SKM-1 (cell line): ENCODE measurements around the gene SLC10A1.
"Not testable (repeated sequence)": the region's sequence is repeated elsewhere in the genome, so short reads cannot be mapped to it uniquely, and the experiment has no call there.

Source experiments
- DNase-seq: peaks from one replicate; lab custom pipeline; 2025; ENCODE audit not compliant: unreplicated experiment; lab: John Stamatoyannopoulos, UW

SLC10A1 gene

DNA sequence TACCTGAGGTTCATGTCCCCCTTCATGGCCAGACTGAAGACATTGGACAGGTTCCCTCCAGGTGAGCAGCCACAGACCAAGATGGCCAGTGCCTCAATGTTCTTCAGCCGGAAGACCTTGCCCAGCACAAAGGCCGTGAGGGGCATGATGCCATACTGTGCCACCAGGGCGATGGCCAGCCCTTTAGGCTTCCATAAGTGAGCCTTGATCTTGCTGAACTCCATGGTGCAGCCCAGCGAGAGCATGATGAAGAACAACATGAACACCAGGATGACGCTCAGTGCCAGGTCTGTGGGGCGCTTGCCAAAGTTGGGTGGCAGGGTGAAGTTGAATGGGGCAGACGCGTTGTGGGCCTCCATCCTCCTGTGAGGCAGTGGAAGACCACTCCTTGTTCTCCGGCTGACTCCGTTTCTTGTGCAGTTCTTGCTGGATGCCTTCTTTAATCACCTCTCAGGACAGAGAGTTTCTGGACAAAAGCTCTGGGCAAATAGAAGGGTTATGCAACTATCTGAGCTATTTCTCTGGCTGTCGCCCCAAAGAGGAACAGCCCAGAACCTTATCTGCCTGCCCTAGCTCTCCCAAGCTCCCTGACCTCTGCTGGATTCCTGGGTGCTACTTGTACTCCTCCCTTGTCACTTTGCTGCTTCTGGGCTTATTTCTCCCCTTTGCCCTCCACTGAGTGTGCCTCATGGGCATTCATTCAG is at the start of gene SLC10A1:
TSS of gene SLC10A1 (minus strand) at position 445 of the 704 bp plus-strand sequence. CDS start at position 359, 86 bp downstream.
- DNase-seq, result no peak

DNA sequence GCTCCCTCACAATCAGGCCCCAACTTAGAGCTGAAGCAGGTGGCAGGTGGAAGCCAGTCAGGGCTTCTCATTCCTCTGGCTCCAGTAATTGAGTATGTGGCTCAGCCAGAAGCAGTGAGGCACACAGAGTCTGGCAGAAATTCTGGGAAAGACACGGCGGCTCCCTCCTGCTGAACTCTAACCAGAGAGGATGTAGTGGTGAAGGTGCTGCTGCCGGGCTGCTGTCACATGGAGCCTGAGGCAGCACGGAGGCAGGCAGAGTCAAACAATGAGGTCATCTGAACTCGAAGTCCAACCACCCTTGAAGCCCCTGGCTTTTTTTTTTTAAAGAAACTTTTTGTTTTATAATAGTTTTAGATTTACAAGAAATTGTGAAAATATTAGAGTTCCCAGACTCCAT is 48.7 kb upstream of the SLC10A1 start:
- no peak for DNase-seq

GRCh38 chr14:69845050-69845581 is 48.1 kb upstream of the SLC10A1 start:
- DNase-seq, result no peak

DNA sequence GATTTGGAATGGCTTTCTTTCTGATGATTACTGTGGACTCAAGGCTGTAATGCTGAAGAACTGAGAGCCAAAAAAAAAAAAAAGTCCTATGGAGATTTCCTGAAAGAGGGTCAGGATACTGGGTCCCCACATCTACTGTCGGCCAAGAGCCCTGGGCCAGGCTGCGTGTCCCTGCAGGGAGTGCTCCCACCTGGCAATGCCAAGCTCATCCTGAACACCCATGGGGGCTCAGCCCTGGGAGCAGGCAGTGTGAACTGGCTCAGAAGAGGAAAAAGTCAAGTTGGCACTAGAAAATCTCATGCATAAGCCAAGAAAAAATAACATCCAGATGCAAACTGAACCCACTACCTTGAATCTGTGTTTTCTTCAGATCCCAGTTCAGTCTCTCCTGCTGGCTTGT is 47.1 kb upstream of the SLC10A1 start:
- no peak for DNase-seq

DNA sequence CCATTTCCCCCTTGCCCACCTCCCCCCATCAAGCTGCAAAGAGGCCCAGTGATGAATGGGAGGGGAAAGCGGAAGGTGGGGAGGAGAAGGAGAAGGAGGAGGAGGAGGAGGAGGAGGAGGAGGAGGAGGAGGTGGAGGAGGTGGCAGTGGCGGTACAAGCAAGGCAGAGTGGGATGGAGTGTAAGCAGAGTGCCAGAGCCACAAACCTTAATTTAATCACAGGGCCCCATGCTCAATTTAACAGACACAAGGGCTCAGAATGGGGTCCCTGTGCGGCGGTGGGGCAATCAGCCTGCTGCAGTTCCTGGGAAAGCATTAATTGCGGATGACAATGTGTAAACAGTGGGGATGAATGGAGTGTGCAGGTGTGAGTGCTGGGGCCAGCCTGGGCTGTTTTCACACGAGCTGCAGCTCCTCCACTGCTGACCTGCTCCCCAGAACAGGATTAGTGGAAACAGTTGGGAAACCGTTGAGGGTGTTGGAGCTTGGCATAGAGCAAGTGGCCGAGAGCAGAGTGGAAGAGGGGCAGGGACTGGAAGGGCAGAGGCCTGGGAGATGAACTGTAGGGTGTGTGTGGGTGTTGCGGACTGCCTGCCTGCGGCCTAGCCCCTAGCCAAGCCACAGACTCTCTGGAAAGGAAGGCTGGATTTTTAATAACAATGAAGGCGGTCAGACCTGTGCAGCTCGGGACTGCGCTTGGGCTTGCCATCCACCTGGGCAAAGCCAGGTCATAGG is 45.8 kb upstream of the SLC10A1 start:
- no peak for DNase-seq

GRCh38 chr14:69841656-69842055 is 44.6 kb upstream of the SLC10A1 start:
- no peak for DNase-seq

DNA sequence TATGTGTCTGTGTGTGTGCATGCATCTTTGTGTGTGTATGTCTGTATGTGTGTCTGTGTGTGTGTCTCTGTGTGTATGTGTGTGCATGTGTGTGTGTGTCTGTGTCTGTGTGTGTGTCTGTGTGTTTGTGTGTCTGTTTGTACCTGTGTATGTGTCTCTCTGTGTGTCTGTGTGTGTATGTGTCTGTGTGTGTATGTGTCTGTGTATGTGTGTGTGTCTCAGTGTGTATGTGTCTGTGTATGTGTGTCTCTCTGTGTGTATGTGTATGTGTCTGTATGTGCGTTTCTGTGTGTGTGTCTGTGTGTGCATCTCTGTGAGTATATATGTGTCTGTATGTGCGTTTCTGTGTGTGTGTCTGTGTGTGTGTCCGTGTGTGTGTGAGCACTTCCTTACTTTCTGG is 42.6 kb upstream of the SLC10A1 start:
- DNase-seq, result no peak

DNA sequence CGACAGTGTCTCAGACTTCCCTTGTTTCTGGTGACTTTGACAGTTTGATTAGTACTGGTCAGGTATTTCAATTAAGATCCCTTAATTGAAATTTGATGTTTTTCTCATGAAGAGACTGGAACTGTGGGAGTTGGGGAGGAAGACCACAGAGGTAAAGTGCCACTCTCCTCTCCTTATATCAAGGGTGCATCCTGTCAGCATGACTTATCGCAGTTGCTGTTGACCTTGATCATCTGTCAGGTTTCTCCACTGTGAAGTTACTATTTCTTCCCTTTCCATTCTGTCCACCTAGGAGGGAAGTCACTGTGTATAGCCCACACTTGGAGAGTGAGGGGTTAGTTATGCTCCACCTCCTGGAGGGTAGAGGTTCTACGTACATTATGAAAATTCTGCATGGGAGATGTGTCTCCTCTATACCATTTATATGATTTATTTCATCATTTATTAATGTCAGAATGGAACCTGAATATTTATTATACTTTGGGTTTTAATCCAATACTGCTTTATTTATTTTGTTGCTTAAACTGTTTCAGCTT is 41.9 kb upstream of the SLC10A1 start:
- DNase-seq, result no peak

DNA sequence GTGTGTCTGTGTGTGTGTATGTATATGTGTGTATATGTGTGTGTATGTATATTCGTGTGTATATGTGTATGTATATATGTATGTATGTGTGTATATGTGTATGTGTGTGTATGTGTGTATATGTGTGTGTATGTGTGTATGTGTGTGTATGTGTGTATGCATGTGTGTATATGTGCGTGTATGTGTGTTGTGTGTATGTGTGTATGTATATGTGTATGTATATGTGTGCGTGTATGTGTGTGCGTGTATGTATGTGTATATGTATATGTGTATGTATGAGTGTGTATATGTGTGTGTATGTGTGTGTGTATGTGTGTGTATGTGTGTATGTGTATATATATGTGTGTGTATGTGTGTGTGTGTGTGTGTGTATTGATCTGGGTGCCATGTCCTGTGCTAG is 31.8 kb upstream of the SLC10A1 start:
- DNase-seq, result no peak

- DNase-seq, result no peak
Measured at GRCh38 chr14:69828354-69828753, 31.3 kb upstream of the SLC10A1 start.

- no peak for DNase-seq
Measured at GRCh38 chr14:69827560-69827959, 30.5 kb upstream of the SLC10A1 start.

DNA sequence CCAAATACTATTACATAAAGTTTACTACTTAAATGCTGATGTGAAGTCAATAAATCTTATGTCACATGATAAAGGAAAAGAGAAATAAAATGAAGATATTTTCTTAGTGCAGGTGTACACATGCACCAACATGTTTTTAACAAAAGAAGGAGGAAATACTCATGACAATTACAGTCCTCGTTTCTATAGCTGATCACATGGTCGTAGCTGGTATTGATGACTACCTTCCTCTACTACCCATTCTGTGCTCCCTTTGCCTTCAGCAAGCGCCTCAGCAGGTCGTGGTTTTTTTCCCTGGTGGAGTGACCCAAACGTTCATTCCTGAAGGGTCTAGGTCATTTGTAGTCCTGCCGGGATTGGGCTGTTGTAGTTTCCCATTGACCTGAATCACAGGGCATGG is 25.4 kb upstream of the SLC10A1 start:
- DNase-seq, result no peak

DNA sequence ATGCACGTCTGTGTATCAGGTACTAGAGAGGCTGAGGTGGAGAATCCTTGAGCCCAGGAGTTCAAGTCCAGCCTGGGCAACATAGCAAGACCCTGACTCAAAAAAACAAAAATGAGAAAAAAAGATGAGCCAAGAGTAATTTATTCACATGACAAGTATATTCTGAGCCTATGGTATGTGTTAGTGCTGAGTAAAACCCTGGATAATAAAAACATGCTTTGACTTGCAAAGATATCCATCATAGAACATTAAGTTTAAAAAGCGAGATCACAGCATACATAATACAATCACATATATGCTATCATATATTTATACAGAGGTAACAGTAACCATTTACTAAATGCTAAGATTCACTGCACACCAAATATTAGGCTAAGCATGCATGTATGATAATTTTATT is 23.9 kb upstream of the SLC10A1 start:
- no peak for DNase-seq

- no peak for DNase-seq
Measured at GRCh38 chr14:69819607-69820006, 22.6 kb upstream of the SLC10A1 start.

DNA sequence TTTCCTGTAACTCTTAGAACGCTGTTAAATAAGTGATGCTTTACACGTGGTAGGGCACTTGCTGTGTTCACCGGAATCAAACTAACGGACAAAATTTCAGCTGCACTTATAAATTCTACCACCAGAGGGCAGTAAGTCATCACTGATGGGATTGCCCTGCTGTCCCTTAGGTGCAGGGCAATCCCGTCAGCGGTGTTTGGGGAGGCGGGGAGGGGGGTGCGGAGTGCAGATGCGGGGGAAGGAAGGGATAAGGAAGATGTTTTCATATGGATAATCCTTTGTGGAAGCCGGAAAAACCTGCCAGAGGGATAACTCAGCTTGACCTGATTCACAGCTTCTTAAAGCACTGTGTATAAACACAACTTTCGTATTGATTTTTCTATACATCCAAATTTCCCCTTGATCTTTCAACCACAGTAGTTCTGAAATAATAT is 21.7 kb upstream of the SLC10A1 start:
- peak; percentile 2 for DNase-seq

DNA sequence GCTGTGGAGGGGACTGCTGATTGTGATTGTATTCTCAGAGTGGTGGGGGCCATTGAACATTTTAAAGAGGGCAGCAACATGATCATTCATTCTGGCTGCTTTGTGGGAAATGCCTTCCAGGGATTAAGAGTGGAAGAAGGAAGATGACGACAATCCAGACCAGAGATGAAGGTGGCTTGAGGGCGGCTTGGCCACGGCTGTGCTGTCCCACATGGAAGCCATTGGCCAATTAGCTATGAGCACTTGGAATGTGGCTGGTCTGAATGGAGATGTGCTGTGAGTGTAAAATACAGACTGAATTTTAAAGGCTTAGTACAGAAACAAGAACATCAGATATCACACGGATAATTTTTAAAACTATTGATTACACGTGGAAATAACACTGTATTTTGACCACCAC is 19.2 kb upstream of the SLC10A1 start:
- DNase-seq, result no peak

- no peak for DNase-seq
Measured at GRCh38 chr14:69815556-69815955, 18.5 kb upstream of the SLC10A1 start.

DNA sequence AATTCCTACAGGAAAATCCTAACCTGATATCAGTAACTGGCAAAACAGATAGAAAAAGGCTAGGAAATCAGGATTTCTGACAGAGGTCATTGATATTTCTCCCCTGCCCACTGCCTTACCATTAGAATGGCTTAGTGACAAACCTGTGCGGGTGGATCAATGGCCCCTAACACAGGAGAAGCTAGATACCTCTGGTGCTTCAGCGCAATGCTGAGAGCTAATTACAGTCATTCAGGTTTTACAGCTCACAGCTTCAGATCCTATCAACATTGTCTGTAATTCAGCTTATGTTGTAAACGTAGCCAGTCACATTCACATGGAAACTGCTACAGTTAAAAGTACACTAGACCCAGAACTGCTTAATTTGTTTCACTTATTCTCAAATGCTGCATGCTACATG is 17.4 kb upstream of the SLC10A1 start:
- no peak for DNase-seq

- not testable (repeated sequence) for DNase-seq
Measured at GRCh38 chr14:69813346-69813745, 16.3 kb upstream of the SLC10A1 start.

GRCh38 chr14:69812711-69813110 is 15.7 kb upstream of the SLC10A1 start:
- DNase-seq, result no peak

GRCh38 chr14:69811868-69812252 is 14.8 kb upstream of the SLC10A1 start:
- no peak for DNase-seq

DNA sequence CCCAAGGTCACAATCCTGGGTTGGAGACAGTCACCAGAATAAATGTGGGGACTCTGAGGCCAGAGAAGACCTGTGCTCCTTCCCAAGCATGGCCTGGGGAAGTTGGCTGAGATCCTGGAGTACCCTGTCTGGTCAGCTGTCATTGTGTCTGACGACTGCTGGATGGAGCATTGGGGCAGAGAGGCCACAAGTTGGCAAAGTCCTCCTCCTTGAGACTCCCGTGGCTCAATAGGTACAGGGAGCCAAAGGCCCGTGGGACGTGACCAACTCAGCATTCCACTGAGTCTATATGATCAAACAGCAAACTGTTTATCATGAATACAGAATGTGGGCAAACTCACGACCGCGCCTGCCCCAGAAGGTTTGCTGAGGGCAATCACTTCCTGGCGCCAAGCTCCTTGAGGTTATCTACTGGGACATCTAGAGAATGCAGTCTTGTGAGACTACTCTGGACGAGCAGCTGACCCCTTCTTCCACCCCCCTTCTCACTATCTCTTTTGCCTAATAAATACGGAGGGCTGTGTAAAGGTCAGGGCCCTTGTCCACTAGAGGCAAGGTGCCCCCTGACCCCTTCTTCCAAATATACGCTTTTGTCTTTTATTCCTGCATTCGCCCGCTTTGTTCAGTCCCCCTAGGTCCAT is 14.3 kb upstream of the SLC10A1 start:
- no peak for DNase-seq
